ENCODE measurements around the gene MRPS2. TPM values are rescaled to one million over a fixed set of nuclear protein-coding genes. Genes with fewer than 3 reads are reported as not detected.
"Not testable (repeated sequence)": the region's sequence is repeated elsewhere in the genome, so short reads cannot be mapped to it uniquely, and the experiment has no call there.

Gene MRPS2
- total RNA-seq, result 61.7 TPM in 2 replicates

- Mint-ChIP-seq H3K4me3 (ENCODE audit: low read depth) (peak within 1 kb of the TSS; percentile 90), H3K36me3 (ENCODE audit: low read depth) (peaks cover 38% of the 10 kb centered on the region), H3K9me3 (no peaks in the 10 kb centered on the region), H3K27ac (peak within 1 kb of the TSS; percentile 95), H3K27me3 (ENCODE audit: low read depth) (peaks cover 7% of the 10 kb centered on the region), H3K4me1 (ENCODE audit: low read depth) (peaks cover 15% of the 10 kb centered on the region)
- intact Hi-C loops (cut with micrococcal nuclease), result no loop called here
- peak; percentile 84 for DNase-seq (ENCODE audit: low spot score)
Measured at GRCh38 chr9:135500525-135501260, at the start of gene MRPS2. Gene MRPS2, plus strand, starts transcription at chr9:135500682. Its CDS starts 29 bp downstream, at chr9:135500711.

DNA sequence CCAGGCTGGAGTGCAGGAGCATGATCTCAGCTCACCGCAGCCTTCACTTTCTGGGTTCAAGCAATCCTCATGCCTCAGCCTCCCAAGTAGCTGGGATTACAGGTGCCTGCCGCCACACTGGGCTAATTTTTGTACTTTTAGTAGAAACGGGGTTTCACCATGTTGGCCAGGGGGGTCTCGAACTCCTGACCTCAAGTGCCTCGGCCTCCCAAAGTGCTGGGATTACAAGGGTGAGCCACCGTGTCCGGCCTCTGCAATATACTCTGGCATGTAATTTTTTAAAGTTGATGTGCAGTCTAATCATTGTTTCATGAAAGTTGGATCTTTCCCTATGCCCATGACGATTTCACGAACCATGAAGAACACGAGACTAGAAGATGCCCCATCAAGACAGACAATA lies 49.5 kb upstream of the MRPS2 start:
- no peak overlapping the region for H3K27ac Mint-ChIP-seq
- H3K36me3 Mint-ChIP-seq (ENCODE audit: low read depth), result no peaks in the 10 kb centered on the region
- no peaks in the 10 kb centered on the region for H3K9me3 Mint-ChIP-seq
- no peak overlapping the region for H3K4me3 Mint-ChIP-seq (ENCODE audit: low read depth)
- intact Hi-C loops (cut with micrococcal nuclease), result no loop called here
- no peaks in the 10 kb centered on the region for H3K4me1 Mint-ChIP-seq (ENCODE audit: low read depth)
- DNase-seq (ENCODE audit: low spot score), result no peak
- peaks cover 11% of the 10 kb centered on the region for H3K27me3 Mint-ChIP-seq (ENCODE audit: low read depth)

DNA sequence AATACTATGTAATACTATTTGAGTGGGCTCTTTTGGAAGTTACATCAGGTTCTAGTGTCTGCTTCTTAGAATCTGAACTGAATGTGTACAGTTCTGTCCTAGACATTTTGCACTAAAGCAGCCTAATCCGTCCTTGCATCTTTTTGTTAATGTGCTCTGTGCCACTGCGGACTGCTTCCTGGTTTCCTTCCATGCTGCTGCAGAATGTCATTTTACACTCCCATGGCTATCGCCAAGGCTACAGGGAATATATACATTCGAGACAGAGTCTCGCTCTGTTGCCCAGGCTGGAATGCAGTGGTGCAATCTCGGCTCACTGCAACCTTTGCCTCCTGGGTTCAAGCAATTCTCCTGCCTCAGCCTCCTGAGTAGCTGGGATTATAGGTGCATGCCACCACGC lies 48.6 kb upstream of the MRPS2 start:
- peaks cover 11% of the 10 kb centered on the region for H3K27me3 Mint-ChIP-seq (ENCODE audit: low read depth)
- DNase-seq (ENCODE audit: low spot score); H3K36me3 Mint-ChIP-seq (ENCODE audit: low read depth); H3K4me1 Mint-ChIP-seq (ENCODE audit: low read depth); H3K27ac Mint-ChIP-seq; intact Hi-C loops (cut with micrococcal nuclease); H3K4me3 Mint-ChIP-seq (ENCODE audit: low read depth); H3K9me3 Mint-ChIP-seq: not testable (repeated sequence)

- intact Hi-C loops (cut with micrococcal nuclease), result no loop called here
- H3K27ac Mint-ChIP-seq, result no peak overlapping the region
- no peak overlapping the region for H3K4me3 Mint-ChIP-seq (ENCODE audit: low read depth)
- peaks cover 11% of the 10 kb centered on the region for H3K27me3 Mint-ChIP-seq (ENCODE audit: low read depth)
- DNase-seq (ENCODE audit: low spot score), result no peak
- H3K9me3 Mint-ChIP-seq, result no peaks in the 10 kb centered on the region
- H3K36me3 Mint-ChIP-seq (ENCODE audit: low read depth), result no peaks in the 10 kb centered on the region
- no peaks in the 10 kb centered on the region for H3K4me1 Mint-ChIP-seq (ENCODE audit: low read depth)
Measured at GRCh38 chr9:135454737-135455136, 45.7 kb upstream of the MRPS2 start.

DNA sequence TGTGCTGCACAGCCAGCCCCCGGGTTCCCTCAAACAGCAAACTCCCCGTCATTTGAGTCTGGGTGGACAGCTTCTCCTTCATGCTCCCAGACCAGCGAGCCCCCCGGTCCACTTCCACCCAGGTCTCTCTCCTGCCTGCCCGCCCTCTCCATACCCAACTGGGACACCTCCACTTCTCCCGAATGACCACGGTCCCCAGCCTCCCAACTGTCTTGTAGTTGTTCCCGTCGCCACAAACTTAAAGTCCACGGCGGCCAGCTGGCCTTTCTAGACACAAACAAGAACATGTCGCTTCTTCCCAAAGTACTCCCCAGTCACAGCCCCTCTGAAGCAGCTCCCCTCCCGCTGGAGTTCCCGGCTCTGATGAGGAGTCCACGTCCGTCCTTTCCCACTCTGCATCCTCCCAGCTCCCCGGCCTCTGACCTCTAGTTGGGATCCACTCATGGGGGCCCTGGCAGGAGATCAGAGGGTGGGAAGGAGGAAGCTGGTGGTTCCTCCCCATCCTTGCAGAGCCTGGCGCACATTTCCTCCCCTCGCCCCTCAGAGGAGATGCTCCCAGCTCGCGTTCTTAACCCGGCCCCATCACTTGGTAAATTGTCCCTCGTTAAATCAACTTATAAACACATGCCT lies 45.0 kb upstream of the MRPS2 start:
- no peaks in the 10 kb centered on the region for H3K36me3 Mint-ChIP-seq (ENCODE audit: low read depth)
- H3K9me3 Mint-ChIP-seq, result no peaks in the 10 kb centered on the region
- H3K4me3 Mint-ChIP-seq (ENCODE audit: low read depth), result no peak overlapping the region
- no peaks in the 10 kb centered on the region for H3K4me1 Mint-ChIP-seq (ENCODE audit: low read depth)
- H3K27ac Mint-ChIP-seq, result no peak overlapping the region
- intact Hi-C loops (cut with micrococcal nuclease), result no loop called here
- DNase-seq (ENCODE audit: low spot score), result no peak
- peaks cover 11% of the 10 kb centered on the region for H3K27me3 Mint-ChIP-seq (ENCODE audit: low read depth)

DNA sequence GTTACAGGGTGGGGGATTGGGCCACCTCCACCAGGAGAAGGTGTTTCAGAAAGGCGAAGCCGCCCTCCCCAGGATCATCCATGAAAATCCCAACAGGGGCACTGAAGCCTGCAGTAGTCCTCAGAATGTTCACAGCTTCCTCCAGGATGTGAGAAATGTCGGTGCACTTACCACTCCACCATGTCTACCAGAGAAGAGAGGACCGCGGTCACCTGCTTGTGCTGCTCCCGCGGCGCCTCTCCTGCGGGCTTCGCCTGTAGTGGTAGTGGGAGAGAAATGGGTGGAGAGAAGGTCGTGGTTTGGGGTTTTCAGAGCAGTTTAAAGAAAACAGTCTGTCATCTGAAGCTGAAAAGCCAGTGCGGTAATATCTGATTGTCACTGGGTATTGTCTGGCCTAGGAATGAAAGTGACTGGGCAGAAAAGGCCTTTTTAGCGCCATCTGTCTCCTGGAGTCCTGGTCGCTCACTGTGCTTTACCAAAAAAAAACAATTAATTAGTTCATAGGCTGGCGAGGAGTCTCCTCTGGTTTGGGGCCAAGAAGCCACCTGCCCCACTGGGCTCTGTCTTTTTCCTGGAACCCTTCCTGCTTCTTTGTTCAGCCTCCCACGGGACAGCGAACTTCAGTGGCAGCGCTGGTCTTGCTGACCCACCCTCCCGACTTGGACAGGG lies 43.9 kb upstream of the MRPS2 start:
- no peak for DNase-seq (ENCODE audit: low spot score)
- H3K4me1 Mint-ChIP-seq (ENCODE audit: low read depth), result no peaks in the 10 kb centered on the region
- H3K36me3 Mint-ChIP-seq (ENCODE audit: low read depth), result no peaks in the 10 kb centered on the region
- peaks cover 11% of the 10 kb centered on the region for H3K27me3 Mint-ChIP-seq (ENCODE audit: low read depth)
- H3K4me3 Mint-ChIP-seq (ENCODE audit: low read depth), result no peak overlapping the region
- intact Hi-C loops (cut with micrococcal nuclease), result no loop called here
- H3K9me3 Mint-ChIP-seq, result no peaks in the 10 kb centered on the region
- no peak overlapping the region for H3K27ac Mint-ChIP-seq

DNA sequence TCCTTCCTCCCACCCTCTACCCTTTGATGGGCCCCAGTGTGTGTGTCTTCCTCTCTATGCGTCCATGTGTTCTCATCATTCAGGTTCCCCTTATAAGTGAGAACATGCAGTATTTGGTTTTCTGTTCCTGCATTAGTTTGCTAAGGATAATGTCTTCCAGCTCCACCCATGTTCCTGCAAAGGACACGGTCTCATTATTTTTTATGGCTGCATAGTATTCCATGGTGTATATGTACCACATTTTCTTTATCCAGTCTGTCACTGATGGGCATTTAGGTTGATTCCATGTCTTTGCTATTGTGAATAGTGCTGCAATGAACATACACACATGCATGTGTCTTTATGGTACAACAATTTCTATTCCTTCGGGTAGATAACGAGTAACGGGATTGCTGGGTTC lies 42.0 kb upstream of the MRPS2 start:
- intact Hi-C loops (cut with micrococcal nuclease); H3K9me3 Mint-ChIP-seq; H3K27me3 Mint-ChIP-seq (ENCODE audit: low read depth); H3K4me1 Mint-ChIP-seq (ENCODE audit: low read depth); DNase-seq (ENCODE audit: low spot score); H3K4me3 Mint-ChIP-seq (ENCODE audit: low read depth); H3K36me3 Mint-ChIP-seq (ENCODE audit: low read depth); H3K27ac Mint-ChIP-seq: not testable (repeated sequence)

DNA sequence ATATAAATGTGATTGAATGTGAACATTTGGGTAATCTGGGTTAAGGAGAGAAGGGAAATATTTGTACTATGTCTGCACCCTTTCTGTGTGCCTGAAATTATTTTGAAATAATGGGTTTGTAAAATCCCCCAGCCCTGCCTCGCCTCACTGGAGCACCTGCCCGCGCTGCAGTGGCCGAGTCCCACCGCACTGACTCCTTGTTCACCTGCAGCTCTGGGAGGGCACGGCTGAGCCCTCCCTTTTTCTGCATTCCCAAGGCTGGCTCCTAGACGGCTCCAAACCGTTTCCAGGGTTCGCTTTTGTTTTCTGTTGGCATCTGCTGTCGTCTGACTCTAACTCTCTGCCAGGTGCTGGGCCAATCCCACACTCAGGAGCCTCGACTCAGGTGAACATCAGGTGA lies 38.5 kb upstream of the MRPS2 start:
- no peak for DNase-seq (ENCODE audit: low spot score)
- Mint-ChIP-seq H3K36me3 (ENCODE audit: low read depth) (no peaks in the 10 kb centered on the region), H3K9me3 (no peaks in the 10 kb centered on the region), H3K4me3 (ENCODE audit: low read depth) (no peak overlapping the region), H3K27ac (no peak overlapping the region), H3K4me1 (ENCODE audit: low read depth) (no peaks in the 10 kb centered on the region), H3K27me3 (ENCODE audit: low read depth) (peaks cover 4% of the 10 kb centered on the region)
- intact Hi-C loops (cut with micrococcal nuclease), result no loop called here

DNA sequence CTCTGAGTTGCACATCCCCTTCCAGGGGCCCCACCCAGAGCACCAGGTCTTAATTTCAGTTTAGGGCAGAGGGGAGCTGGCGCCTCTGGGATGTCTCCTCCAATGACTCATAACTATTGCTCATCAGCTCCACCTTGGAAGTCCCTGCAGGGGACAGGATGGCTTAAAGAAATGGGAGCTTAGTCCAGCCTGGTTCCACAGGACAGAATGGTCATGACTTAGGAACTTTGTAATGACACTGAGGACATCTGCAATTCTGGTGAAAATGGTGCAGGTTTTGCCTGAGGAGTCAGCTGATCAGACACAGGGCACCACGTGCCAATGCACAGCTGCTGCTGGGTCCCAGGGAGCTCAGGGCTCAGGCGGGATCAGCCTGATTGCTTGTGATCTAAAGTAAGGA lies 37.3 kb upstream of the MRPS2 start:
- Mint-ChIP-seq H3K4me3 (ENCODE audit: low read depth) (no peak overlapping the region), H3K27me3 (ENCODE audit: low read depth) (peaks cover 4% of the 10 kb centered on the region), H3K27ac (no peak overlapping the region), H3K36me3 (ENCODE audit: low read depth) (no peaks in the 10 kb centered on the region), H3K4me1 (ENCODE audit: low read depth) (peaks cover 3% of the 10 kb centered on the region), H3K9me3 (no peaks in the 10 kb centered on the region)
- intact Hi-C loops (cut with micrococcal nuclease), result no loop called here
- DNase-seq (ENCODE audit: low spot score), result no peak

- intact Hi-C loops (cut with micrococcal nuclease), result no loop called here
- DNase-seq (ENCODE audit: low spot score), result no peak
- no peaks in the 10 kb centered on the region for H3K36me3 Mint-ChIP-seq (ENCODE audit: low read depth)
- peaks cover 4% of the 10 kb centered on the region for H3K27me3 Mint-ChIP-seq (ENCODE audit: low read depth)
- peaks cover 12% of the 10 kb centered on the region for H3K4me1 Mint-ChIP-seq (ENCODE audit: low read depth)
- no peak overlapping the region for H3K27ac Mint-ChIP-seq
- no peak overlapping the region for H3K4me3 Mint-ChIP-seq (ENCODE audit: low read depth)
- no peaks in the 10 kb centered on the region for H3K9me3 Mint-ChIP-seq
Measured at GRCh38 chr9:135464181-135464580, 36.3 kb upstream of the MRPS2 start.

DNA sequence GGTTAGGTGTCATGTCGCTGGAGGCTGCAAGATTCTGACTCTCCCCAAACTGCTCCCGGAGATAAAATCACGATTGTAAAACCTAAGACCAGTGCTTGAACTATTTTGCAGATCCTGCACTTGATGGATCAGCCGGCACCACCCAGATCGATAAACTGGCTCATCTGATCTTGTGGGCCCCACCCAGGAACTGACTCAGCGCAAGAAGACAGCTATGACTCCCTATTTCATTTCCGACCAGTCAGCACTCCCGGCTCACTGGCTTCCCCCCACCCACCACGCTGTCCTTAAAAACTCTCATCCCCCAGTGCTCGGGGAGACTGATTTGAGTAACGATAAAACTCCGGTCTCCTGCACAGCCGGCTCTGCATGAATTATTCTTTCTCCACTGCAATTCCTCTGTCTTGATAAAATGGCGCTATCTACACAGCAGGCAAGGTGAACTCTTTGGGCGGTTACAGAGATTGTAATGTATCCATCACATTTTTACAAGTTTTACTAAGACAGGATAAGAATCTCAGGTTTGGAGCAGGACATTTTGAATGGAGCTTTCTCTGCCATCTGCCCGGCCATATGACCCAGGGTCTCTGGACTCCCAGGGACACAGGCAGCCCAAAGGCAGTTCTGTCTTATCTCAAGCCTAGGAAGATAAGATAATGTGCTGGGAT lies 31.5 kb upstream of the MRPS2 start:
- Mint-ChIP-seq H3K4me3 (ENCODE audit: low read depth) (peak overlapping the region; percentile 46), H3K4me1 (ENCODE audit: low read depth) (peaks cover 19% of the 10 kb centered on the region), H3K9me3 (no peaks in the 10 kb centered on the region), H3K27ac (peak overlapping the region; percentile 61), H3K27me3 (ENCODE audit: low read depth) (peaks cover 6% of the 10 kb centered on the region), H3K36me3 (ENCODE audit: low read depth) (no peaks in the 10 kb centered on the region)
- intact Hi-C loops (cut with micrococcal nuclease), result no loop called here
- peak; percentile 60 for DNase-seq (ENCODE audit: low spot score)

DNA sequence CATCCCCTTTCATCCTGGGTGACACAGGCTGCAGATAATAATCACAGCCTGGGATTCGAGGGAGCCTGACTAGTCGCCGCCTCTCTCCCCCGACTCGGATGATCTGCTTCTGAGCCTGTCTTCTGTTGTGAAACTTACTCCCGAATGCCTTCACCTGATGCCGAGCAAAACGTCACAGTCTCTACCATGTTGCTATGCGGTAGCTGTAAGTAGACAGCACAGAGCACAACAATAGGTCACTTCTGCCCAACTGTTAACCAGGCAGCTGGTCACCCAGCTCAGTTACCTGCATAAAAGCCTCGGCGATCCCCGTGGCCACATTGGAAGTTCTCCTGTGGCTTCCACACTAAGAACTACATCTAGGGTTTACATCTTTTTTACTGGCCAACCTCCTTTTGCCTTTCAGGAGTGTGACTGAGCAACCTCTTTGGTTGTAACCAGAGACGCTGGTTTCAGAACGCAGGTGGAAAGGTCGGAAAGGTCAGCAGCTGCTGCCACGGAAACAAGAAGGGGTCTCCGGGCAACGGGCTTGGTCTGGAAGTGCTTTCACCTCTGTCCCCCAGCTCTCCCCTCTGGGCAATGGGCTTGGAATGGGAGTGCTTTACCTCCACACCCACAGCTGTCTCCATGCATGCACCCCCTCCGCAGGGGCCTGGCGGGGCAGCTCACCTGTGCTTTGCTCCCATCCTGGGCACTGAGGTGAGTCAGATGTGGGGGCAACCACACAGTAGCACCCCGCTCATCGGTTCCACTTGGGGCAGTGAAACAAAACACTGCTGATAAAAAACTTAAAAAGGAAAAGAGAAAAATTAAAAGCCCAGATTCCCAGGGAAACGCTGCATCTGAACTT lies 28.5 kb upstream of the MRPS2 start:
- no peak for DNase-seq (ENCODE audit: low spot score)
- peaks cover 19% of the 10 kb centered on the region for H3K4me1 Mint-ChIP-seq (ENCODE audit: low read depth)
- intact Hi-C loops (cut with micrococcal nuclease), result no loop called here
- H3K27ac Mint-ChIP-seq, result no peak overlapping the region
- H3K36me3 Mint-ChIP-seq (ENCODE audit: low read depth), result no peaks in the 10 kb centered on the region
- H3K9me3 Mint-ChIP-seq, result no peaks in the 10 kb centered on the region
- no peak overlapping the region for H3K4me3 Mint-ChIP-seq (ENCODE audit: low read depth)
- peaks cover 9% of the 10 kb centered on the region for H3K27me3 Mint-ChIP-seq (ENCODE audit: low read depth)
